Panc1 (cell line): ENCODE measurements around the gene PLBD1. TPM values are rescaled to one million over a fixed set of nuclear protein-coding genes. Genes with fewer than 3 reads are reported as not detected.
A peak's percentile ranks its signal among the peaks of the same experiment; 100 is the strongest.

Experiments
- ATAC-seq: fragments of 200-7000 bp; cut with Tn5 transposase; 2 replicates; pipeline ENCODE4 v1.9.1; 2020; ENCODE audit warnings: mild to moderate bottlenecking, moderate library complexity
- BruUV-seq: library from RNA; stranded (reverse); fragments of 400-500 nt; replicated peaks from 2 replicates; lab custom pipeline; 2021; lab: Mats Ljungman, UMichigan
- CTCF ChIA-PET: fragments of 300-600 bp; sonication (Branson Sonifier 250); formaldehyde crosslinking; loops from one replicate; lab custom pipeline; 2022; ENCODE audit warnings: antibody characterized with exemption; lab: Charles Lee
- POLR2A ChIA-PET: fragments of 300-600 bp; sonication (Branson Sonifier 250); formaldehyde crosslinking; loops from one replicate; lab custom pipeline; 2022; ENCODE audit warnings: antibody characterized with exemption; lab: Charles Lee
- DNase-seq: peaks from one replicate; pipeline ENCODE4 v3.0.0-alpha.2; 2010; ENCODE audit warnings: low read depth, low spot score
- H3K27ac ChIP-seq: 2 replicates; pipeline ENCODE4 v1.5.1; 2011; ENCODE audit warnings: mild to moderate bottlenecking, low read length, inconsistent platforms
- H3K27me3 ChIP-seq: fragments of 200-500 bp; sonication (Bioruptor generic); 2 replicates; pipeline ENCODE4 v1.6.0; 2014; ENCODE audit warnings: low read length, inconsistent platforms; ENCODE audit not compliant: control insufficient read depth, insufficient read depth
- H3K36me3 ChIP-seq: fragments of 200-500 bp; sonication (Bioruptor generic); 2 replicates; pipeline ENCODE4 v1.5.1; 2014; ENCODE audit warnings: inconsistent platforms, mild to moderate bottlenecking, low read length, moderate library complexity; ENCODE audit not compliant: control insufficient read depth, insufficient read depth
- H3K4me1 ChIP-seq: 2 replicates; pipeline ENCODE4 v1.5.1; 2011; ENCODE audit warnings: inconsistent platforms, mild to moderate bottlenecking, low read length, moderate library complexity; ENCODE audit not compliant: control insufficient read depth, insufficient read depth
- H3K4me3 ChIP-seq, 2 experiments: 2 replicates each; pipeline ENCODE4 v1.5.1; 2011 to 2012; ENCODE audit warnings: low read depth in 2 of 2, low read length in 2 of 2, mild to moderate bottlenecking in 2 of 2, inconsistent platforms in 1 of 2, moderate library complexity in 1 of 2
- H3K9me3 ChIP-seq: fragments of 200-500 bp; sonication (Bioruptor generic); 2 replicates; pipeline ENCODE4 v1.5.1; 2014; ENCODE audit warnings: low read depth, mild to moderate bottlenecking, inconsistent platforms, low read length, moderate library complexity; ENCODE audit not compliant: control insufficient read depth, insufficient read depth
- CTCF ChIP-seq: fragments of 450-650 bp; IDR thresholded peaks from 2 replicates; pipeline ENCODE4 v1.5.1; 2017; ENCODE audit warnings: mild to moderate bottlenecking
- POLR2AphosphoS5 ChIP-seq: IDR thresholded peaks from 2 replicates; pipeline ENCODE4 v1.6.1; 2012; ENCODE audit warnings: mild to moderate bottlenecking, low read depth, low read length, moderate library complexity
- REST ChIP-seq, 2 experiments: IDR thresholded peaks; 2 replicates each; pipeline ENCODE4 v1.6.1; 2011 to 2012; ENCODE audit warnings: low read depth in 2 of 2, control low read depth in 1 of 2, low read length in 1 of 2, mild to moderate bottlenecking in 1 of 2, moderate library complexity in 1 of 2; ENCODE audit not compliant: insufficient read depth in 1 of 2
- SIN3A ChIP-seq: IDR thresholded peaks from 2 replicates; pipeline ENCODE4 v1.6.1; 2012; ENCODE audit warnings: low read depth, mild to moderate bottlenecking, low read length, moderate library complexity, borderline replicate concordance; ENCODE audit not compliant: insufficient read depth
- TCF7L2 ChIP-seq: IDR thresholded peaks from 2 replicates; pipeline ENCODE4 v1.6.1; 2011; ENCODE audit warnings: mild to moderate bottlenecking, low read depth, low read length, inconsistent platforms
- in situ Hi-C: cut with HindIII; loops from 2 replicates; pipeline ENCODE4 v1.10.0; 2016; ENCODE audit warnings: low sequenced_read_pairs, low pct_unique_long_range_greater_than_20kb
- intact Hi-C: fragments of 100-400 bp; cut with micrococcal nuclease; formaldehyde crosslinking; loops from one replicate; pipeline ENCODE4 v1.10.0; 2022; ENCODE audit not compliant: unreplicated experiment
- total RNA-seq: library from RNA; stranded (reverse); gene quantifications from one replicate; pipeline ENCODE4 v1.2.1, GENCODE V29; 2021; ENCODE audit not compliant: unreplicated experiment

PLBD1 gene
- total RNA-seq, 1 experiment from 2014 or later, result 37.8 TPM

GRCh38 chr12:14460212-14460841 is 107.4 kb downstream of the PLBD1 start:
- in situ Hi-C loops, result no loop called here
- DNase-seq (no peak), ATAC-seq (no peak)
- CTCF ChIA-PET, result no interaction called here
- Histone ChIP-seq H3K36me3 (peaks cover 8% of the 10 kb centered on the region), H3K4me1 (no peaks in the 10 kb centered on the region), H3K27ac (no peak overlapping the region), H3K9me3 (no peaks in the 10 kb centered on the region), H3K27me3 (no peaks in the 10 kb centered on the region), H3K4me3 (no peak overlapping the region)
- BruUV-seq, result no TSS peak
- intact Hi-C loops, result no loop called here
- POLR2A ChIA-PET, result no interaction called here
- TF ChIP-seq TCF7L2 (no peak), SIN3A (no peak), POLR2AphosphoS5 (no peak), REST (IDR thresholded peaks at IDR 0.05; ENCODE audit: insufficient read depth in 1 of 2, low read depth in 2 of 2, low read length in 1 of 2) (no peak), CTCF (no peak)

- Histone ChIP-seq H3K9me3 (no peaks in the 10 kb centered on the region), H3K4me3 (no peak overlapping the region), H3K27ac (no peak overlapping the region), H3K27me3 (no peaks in the 10 kb centered on the region), H3K4me1 (no peaks in the 10 kb centered on the region), H3K36me3 (no peaks in the 10 kb centered on the region; the same call in 1 of the 2 replicates)
- in situ Hi-C loops (no loop called here), intact Hi-C loops (loop anchor here (5.0 kb wide), 1 partner anchor 217 kb away; no protein-coding TSS in a partner anchor)
- DNase-seq (peak; percentile 45), ATAC-seq (peak; percentile 78; the same call in 1 of the 2 replicates)
- ChIA-PET CTCF (interaction anchor here (0.5 to 1.0 kb wide), 4 partner anchors 13 to 1311 kb away, joined by 3 to 9 read pairs (median 5); no protein-coding TSS in a partner anchor), POLR2A (no interaction called here)
- no TSS peak for BruUV-seq
- TF ChIP-seq SIN3A (no peak), CTCF (peak; percentile 86)
These were observed 113.4 kb downstream of the PLBD1 start for GRCh38 chr12:14454098-14454907.

Other genes with a start within 250 kb of the PLBD1 start
- gene ATF7IP, start 202.2 kb downstream of the PLBD1 start, total RNA-seq, result 25.4 TPM
- 0.13 TPM for gene GUCY2C, start 128.7 kb upstream of the PLBD1 start, total RNA-seq
- 47.3 TPM for gene WBP11, start 235.6 kb upstream of the PLBD1 start, total RNA-seq
- gene C12orf60, start 235.8 kb upstream of the PLBD1 start, total RNA-seq, result 0.54 TPM
- not detected for gene SMCO3, start 246.3 kb upstream of the PLBD1 start, total RNA-seq